Stimulated activated CD8-positive, alpha-beta memory T cell treated with anti-CD3 and anti-CD28 coated beads, Interleukin-12 subunit alpha, Interleukin-12 subunit beta, amount 100 ng/mL, for 4 hours (primary cell): ENCODE data around the gene VCAM1.
"Not testable (repeated sequence)": the region's sequence is repeated elsewhere in the genome, so short reads cannot be mapped to it uniquely, and the experiment has no call there.

Source experiments
- DNase-seq: peaks from one replicate; pipeline ENCODE4 v3.0.0-alpha.2; 2020; ENCODE audit warnings: low read depth

VCAM1 gene

GRCh38 chr1:100780814-100781213 is 61.3 kb downstream of the VCAM1 start:
- no peak for DNase-seq

GRCh38 chr1:100781728-100782127 is 62.2 kb downstream of the VCAM1 start:
- DNase-seq, result not testable (repeated sequence)

- DNase-seq, result no peak
These were observed 63.0 kb downstream of the VCAM1 start for GRCh38 chr1:100782473-100783039.

- DNase-seq, result no peak
These were observed 66.0 kb downstream of the VCAM1 start for GRCh38 chr1:100785470-100786052.

GRCh38 chr1:100786870-100787269 is 67.3 kb downstream of the VCAM1 start:
- DNase-seq, result no peak
